Activated CD4-positive, alpha-beta T cell treated with anti-CD3 and anti-CD28 coated beads, Interleukin-10, Interleukin-2, amounts not matched to agents 100 ng/mL and 50 ng/mL, durations not matched to agents 16 hours and 8 hours (primary cell): ENCODE measurements around the gene GLT1D1.

Experiments used
- DNase-seq: peaks from one replicate; pipeline ENCODE4 v3.0.0-alpha.2; 2020

The GLT1D1 gene

DNA sequence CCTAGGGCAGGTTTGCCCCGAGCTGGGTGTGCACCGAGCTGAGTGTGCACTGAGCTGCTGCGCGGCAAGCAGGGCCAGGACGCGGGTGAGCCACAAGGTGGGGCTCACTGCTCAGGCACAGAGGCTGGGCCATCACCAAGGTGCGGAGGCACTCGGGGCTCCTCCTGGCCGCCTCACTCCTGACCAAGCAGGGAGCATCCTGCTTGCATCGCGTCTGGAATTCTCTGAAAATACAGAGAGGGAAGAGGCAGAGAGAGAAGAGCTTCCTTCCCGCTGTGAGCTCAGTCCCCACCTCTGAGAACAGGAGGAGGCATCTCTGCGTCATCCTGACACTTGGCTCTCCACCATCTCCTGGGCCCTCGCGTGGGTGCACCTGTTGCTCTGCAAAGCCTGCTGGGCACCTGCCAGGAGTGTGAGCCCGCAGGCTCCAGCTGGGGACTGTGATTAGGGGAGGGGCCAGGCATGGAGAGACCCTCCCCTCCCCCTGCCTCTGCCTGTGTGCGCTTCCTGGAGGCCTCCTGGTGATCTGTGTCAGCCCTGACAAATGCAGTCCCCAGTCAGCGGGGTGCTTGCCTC, 116.3 kb downstream of the GLT1D1 start:
- peak; percentile 59 for DNase-seq

DNA sequence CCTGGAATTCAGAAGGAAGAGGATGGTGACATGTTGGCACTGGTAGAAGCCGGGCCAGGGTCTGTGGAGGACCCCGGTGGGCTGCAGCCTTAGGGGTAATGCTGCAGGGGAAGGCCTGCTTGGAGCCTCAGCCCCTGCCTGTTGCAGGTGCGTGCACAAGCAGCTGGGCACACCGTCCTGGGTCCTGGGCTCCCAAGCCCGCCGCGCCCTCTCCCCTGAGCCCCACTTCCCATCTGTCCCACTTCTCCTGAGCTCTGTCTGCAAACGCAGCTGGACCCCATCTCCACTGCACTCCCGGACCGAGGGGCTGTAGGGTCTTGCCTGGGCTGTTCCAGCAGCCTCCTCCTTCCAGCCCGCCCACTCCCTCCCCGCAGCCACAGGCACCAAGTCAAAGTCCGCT, 116.8 kb downstream of the GLT1D1 start:
- no peak for DNase-seq

DNA sequence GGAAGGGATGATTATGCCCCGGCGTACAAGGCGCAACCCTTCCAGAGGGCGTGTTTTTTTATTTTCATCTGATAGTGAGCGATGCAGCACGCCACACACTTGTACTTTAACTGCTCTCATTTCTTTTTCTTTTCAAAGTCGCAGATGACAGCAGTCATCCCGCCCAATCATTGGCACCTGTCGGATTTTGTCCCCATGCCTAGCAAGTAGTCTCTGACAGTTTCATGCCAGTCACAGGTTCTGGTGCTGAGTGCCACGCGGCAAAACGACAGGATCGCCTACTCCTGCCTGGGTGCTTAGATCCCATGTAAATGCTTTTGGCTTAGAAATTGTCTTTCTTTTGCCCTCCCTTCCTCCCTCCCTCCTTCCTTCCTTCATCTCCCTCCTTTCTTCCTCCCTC, 117.7 kb downstream of the GLT1D1 start:
- no peak for DNase-seq

DNA sequence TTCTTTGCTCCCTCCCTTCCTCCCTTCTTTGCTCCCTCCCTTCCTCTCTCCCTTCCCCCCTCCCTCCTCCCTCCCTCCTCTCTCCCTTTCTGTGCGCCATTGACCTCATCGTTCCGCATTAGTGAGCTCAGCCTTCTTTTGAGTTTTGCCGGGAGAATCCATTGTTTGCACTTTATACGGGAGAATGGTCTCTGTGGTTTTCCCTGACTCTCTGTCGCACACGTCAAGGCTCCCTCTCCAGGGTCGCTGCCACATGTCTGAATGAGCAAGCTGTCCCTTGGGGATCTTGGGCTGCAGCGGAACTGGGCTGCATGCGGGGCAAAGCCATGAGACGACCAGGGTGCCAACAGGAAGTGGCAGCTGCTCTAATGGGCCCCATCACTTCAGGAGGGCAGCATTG, 118.5 kb downstream of the GLT1D1 start:
- no peak for DNase-seq

DNA sequence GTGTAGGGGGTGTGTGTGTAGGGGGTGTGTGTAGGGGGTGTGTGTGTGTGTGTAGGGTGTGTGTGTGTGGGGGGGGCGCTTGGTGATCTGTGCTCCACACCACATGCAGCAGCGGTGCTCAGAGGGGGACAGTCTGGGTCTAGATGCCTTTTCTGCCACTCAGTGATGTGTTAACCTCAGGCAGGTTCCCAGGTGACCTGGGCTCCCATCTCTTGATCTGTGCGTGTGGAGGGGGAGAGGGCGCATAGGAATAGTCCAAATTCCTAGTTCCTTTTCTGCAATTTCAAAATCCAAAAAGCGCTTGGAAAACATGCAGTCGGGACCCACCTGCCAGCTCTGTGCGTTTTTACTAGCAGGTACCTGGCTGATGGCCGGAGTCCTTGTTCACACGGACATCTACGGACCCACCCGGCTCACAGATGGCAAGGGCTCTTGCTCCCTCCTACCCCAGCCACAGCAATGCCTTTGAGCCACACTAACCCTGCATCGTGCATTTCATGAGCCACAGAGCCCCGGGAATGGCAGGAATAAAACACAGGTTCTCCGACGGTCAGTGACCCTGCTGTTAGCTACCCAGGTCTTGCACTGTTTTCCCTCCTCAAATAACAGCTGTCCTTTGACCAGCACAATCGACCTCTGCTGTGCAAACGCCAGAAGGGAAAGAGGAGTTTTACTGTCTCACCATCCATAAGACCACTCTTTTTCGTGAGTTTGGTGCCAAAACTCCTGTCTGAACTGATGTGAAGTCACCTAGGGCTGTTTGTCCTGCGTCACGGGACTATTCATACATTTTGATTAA, 120.8 kb downstream of the GLT1D1 start:
- no peak for DNase-seq

DNA sequence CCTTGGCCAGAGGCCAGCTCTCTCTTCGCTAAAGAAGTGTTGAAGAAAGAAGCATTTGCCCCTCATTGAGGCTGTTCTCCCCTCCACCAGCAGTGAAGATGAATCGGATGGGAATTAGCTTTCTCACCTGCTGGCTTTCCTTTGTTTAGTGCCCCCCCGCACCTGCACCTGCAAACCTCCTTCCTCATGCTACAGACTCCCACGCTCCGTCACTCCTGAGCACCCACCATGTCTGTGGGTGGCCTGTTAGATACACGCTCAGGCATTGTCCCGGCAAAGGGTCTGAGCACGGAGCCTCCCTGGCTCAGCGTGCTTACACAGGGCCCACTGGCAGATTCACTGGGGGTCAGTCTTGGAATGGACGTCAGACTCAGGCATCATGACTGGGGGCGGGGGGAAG, 121.6 kb downstream of the GLT1D1 start:
- DNase-seq, result no peak

DNA sequence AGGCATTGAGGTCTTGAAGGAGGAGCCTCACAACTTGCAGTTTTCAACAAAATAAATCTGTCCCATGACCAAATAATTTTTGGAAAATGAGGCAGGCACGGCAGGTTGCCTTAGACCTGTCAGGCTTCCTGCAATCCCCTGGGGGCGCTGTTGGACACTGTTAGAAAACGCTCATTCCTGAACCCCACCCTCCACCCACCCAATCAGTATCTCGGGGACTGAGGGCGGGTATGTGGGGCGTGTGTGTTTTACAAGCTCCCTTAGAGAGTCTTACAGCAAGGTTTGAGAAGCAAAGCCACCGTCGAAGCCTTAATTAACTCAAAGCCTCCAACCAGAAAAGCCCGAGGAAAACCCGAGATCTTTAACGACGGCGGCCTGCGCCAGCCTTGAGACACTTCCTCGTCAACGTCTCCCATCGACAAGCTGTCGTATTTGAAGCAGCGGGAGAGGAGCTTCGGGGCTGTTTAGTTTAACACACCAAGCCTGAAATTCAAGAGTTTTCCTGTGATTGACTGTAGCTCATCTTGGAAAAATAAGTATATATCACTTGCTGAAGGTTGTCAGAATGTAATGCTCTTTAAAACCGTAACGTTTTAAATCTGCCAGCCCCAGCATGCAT, 123.0 kb downstream of the GLT1D1 start:
- peak; percentile 19 for DNase-seq

DNA sequence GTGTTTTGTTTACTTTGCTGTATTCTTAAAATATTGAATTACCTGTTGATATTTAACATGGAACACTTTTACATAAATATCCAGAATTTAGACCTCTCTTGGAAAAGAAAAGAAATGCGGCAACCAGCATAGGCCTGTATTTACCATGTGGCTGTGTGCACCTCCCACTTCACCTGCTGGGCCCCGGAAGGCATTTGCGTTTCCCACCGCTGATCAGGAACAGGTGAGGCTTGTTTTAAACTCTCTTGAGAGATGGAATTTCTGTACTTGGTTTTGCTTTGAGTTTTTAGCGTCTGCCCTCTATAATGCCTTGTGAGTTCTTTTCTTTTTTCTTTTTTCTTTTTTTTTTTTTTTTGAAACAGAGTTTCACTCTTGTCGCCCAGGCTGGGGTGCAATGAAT, 124.2 kb downstream of the GLT1D1 start:
- no peak for DNase-seq

DNA sequence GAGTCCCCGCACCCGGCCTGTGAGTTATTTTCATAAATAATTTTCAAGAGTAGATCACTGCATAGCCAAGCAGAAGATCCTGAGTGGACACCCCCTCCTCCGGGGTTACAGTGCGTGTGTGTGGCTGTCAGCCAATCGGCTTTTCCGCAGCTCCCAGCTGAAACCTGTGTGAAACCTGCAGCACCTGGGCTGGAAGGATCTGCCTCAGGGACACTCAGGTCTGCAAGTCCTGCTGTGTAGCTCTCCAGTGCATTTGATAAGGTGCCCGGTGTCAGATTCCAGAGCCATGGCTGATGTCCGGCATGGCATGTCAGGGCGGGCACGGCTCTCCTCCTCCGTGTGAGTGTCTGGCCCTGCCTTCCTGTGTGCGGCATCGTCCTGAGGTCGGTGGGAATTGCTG, 124.8 kb downstream of the GLT1D1 start:
- no peak for DNase-seq

DNA sequence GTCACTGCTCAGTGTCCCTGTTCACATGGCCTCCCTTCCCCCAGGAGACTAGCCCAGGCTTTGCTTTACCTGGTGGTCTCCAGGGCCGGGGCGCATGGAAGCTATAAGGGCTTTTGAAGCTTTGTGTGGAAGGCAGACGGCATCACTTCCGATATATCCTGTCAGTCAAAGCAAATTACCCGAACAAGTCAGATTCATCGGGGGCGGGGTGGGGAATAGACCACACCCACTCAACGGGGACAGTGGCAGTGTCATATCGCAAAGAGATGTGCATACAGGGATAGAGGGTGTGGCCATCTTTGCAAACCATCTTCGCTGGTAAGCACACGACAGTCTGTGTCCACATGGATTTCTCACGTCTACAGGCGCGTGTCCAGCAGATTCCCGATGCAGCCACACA, 127.3 kb downstream of the GLT1D1 start:
- DNase-seq, result no peak

DNA sequence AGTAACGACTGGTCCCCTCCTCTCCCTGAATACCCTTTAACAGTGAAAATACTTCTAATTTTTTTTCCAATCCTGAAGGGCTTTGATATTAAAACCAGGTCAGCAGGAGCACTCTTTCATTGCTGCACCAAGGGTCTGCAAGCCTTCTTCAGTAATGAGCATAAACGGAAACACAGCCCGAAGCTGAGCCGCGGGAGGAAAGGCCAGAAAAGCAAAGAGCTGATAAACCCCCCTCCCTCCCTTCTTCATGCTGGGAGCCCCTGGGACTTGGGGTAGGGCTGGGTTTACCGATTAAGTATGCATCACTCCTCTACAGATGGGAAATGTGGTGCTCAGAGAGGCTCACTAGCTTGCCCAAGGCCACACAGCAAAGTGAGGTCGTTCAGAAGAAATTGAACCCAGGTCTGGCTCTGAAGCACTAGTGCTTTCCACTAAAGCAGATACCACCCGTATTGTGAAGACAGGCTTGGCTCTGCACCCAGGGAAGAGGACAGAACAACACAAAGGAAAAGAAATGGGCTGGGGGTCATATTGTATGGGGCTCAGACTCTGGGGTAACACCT, 128.8 kb downstream of the GLT1D1 start:
- DNase-seq, result no peak

DNA sequence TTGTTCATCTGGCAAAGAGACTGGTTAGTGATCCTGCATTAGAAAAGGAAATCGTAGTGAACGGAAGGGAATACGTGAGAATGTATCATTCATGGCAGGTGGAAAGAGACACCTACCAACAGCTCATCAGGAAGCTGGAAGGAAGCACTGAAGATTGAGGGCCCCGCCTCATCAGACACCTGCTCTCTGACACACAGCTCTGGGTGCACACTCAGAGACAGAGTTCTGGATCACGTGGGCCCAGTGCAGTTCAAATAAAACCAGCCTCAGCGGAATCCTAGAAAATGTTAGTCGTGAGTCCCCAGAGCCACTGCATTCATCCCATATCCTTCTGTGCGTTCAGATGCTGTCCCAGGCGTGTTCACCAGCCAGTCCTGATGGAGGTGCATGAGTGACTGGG, 129.7 kb downstream of the GLT1D1 start:
- DNase-seq, result no peak

DNA sequence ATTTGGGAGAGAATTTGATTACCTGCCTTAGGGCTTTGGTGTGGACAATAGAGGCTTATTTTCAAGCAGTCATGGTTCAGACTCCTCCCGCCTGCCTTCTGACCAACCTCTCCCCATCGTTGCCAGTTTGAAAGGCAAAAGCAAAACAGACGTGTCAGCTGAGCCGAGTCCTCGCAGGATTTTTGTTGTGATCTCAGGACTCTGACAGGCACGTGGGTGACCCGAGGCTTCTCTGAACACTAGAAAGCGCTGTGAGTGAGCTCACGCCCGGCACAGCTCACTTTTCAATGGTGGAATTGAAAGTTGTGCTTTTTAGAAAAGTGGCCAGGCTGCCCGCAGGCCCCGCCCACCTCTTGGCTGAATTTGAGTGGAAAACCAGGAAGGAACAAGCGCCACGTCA, 130.1 kb downstream of the GLT1D1 start:
- DNase-seq, result no peak

DNA sequence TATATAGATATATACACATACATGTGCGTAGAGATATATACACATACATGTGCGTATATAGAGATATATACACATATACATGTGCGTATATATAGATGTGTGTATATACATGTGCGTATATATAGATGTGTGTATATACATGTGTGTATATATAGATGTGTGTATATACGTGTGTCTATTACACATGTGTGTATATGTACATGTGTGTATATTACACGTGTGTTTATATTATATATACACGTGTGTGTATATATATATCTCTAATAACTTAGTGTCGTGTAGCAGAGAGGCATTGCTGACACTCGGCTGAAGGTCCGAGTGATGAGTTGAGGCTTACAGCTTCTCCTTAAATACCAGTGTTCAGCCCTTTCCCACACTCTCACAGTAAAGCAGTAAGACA, 133.7 kb downstream of the GLT1D1 start:
- DNase-seq, result no peak

DNA sequence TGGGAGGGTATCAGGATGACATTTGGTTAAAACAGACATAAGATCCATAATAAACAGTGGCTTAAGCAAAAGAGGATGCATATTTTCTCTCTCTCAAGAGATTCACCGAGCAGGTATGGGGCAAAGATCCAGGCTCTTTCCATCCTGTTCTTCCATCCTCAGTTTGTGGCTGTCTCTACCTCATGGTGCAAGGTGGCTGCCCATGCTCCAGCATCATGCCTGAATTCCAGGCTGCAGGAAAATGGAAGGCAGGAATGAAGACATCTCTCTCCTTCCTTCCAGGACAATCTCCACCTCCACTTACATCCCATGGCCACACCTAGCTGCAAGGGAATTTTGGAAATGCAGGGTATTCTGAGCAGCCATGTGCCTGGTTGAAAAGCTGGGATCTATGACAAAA, 136.0 kb downstream of the GLT1D1 start:
- DNase-seq, result no peak

DNA sequence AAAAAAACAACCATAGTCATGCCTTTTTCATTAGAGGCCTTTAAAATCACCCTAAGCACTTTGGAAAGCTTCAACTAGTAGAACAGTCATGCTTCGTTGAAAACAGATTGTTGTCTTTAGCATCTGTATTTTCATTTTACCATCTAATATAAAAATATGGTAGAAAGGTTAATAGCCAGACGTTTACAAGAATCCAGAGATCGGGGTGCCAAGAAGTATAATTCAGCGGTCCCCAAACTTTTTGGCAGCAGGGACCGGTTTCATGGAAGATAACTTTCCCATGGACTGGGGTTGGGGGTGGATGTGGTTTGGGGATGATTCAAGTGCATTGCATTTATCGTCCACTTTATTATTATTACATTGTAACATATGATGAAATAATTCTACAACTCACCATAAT, 138.4 kb downstream of the GLT1D1 start:
- DNase-seq, result no peak

DNA sequence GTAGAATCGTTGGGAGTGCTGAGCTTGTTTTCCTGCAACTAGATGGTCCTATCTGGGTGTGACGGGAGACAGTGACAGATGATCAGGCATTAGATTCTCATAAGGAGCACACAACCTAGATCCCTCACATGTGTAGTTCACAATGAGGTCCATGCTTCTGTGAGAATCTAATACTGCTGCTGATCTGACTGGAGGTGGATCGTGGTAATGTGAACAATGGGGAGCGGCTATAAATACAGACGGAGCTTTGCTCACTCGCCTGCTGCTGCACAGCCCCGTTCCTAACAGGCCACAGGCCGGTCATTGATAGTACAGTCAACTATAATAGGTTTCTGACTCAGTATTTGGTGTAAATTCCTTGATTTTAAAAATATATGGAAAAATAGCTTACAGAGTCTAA, 138.8 kb downstream of the GLT1D1 start:
- no peak for DNase-seq

DNA sequence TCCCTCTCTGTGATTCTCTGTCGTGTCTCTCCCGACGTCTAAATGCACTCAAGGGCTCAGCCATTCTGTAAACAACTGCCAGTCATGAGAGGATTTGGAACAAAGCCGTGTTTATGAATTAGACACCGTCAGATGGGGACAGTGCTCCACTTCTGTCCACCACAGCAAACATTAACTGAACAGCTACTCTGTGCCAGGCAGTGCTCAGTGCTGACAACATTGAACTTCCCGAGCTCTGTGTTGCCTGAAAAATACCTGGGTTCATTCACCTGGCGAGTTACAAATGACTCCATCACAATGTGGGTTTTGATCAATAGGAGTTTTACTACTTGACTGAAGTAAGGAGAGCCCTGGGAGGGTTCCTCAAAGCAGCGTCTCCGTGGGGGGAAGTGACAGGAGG, 139.3 kb downstream of the GLT1D1 start:
- no peak for DNase-seq

DNA sequence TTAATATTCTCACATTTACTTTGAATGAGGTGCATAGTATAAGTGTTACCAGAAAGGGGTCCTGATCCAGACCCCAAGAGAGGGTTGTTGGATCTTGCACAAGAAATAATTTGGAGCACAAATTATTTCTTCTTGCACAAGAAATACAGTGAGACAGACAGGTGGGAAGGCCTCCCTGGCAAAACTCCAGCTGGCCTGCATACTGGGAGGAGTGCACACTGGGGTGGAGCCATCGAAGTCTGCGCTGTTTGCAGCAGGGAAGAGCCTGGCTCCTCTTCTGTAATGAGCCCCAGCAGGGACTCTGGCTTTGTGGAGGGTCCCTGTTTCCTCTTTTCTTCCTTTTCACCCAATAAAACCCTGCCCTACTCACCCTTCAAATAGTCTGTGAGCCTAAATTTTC, 141.6 kb downstream of the GLT1D1 start:
- DNase-seq, result no peak

DNA sequence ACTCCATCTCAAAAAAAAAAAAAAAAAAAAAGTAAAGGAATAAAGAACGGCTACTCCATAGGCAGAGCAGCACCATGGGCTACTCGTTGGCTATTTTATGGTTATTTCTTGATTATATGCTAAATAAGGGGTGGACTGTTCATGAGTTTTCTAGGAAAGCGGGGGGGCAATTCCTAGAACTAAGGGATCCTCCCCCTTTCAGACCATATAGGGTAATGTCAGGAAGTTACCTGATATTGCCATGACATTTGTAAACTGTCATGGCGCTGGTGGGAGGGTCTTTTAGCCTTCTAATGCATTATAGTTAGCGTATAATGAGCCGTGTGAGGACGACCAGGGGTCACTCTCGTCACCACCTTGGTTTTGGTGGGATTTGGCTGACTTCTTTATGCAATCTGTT, 142.3 kb downstream of the GLT1D1 start:
- no peak for DNase-seq

DNA sequence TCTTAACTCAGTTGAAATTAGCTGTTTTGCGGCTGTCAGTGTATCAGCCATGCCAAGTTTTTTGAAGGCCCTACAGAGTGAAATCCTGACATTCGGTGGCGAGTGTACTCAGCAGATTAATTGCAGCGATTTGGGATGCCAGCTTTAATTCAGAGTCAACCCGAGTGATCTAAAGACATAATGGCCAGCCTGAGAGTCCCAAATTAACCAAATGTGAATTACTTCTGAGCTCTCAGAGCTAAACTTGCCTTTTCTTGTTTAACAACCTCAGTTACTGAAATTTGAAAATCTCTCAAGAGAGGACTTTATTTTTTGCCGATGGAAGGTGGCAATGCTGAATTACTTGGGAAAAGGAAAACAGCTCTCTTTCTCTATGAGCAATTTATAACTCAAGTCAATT, 148.5 kb downstream of the GLT1D1 start:
- DNase-seq, result no peak

DNA sequence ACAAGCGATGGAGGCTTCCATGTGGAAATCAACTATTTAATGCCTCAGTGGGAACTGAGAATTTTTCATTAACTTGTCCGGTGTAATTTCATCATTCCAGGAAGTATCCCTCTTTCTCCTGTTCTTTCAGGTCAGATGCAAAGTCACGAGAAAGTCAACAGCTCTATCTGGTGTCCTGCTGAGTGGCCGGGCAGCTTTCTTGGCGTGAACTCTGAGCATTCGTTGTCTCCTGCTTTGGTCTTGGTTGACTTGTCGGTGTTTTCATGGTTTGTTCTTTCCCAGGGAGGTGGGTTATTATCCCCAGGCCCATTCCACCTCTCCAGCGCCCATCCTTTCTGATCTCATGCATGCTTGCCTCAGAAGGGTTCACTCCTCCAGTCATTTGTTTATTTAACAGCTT, 149.1 kb downstream of the GLT1D1 start:
- DNase-seq, result no peak

DNA sequence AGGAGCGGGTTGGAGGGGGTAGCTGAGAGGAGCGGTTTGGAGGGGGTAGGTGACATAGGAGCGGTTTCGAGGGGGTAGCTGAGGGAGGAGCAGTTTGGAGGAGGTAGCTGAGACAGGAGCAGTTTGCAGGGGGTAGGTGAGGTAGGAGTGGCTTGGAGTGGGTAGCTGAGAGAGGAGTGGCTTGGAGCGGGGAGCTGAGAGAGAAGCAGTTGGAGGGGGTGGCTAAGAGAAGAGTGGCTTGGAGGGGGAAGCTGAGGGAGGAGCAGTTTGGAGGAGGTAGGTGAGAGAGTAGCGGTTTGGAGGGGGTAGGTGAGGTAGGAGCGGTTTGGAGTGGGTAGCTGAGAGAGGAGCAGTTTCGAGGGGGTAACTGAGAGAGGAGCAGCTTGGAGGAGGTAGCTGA, 152.1 kb downstream of the GLT1D1 start:
- DNase-seq, result no peak

DNA sequence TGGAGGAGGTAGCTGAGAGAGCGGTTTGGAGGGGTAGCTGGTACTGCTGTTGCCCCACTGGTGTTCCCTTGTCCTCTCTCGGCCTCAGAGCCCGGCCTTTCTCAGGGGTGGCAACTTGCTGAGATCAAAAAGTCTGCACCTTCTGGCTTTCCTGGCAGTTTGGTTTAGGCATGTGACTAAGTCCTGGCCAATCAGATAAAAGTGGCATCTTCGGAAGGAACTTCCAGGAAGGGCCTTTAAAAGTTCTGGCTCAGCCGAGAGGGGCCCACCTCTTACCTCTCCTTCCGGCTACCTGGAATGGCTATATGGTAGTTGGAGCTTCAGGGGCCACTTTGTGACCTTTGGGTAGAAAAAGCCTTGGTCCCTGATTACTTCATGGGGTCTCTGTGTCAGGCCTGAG, 152.6 kb downstream of the GLT1D1 start:
- no peak for DNase-seq
